K562 (cell line): Measurements from ENCODE around the gene EMC10. TPM values are rescaled to one million over a fixed set of nuclear protein-coding genes. Genes with fewer than 3 reads are reported as not detected.

Experiments used
- ATAC-seq: fragments of 200-7000 bp; cut with Tn5 transposase; 3 replicates; pipeline ENCODE4 v1.9.1; 2020; ENCODE audit warnings: moderate library complexity
- BruUV-seq: library from RNA; stranded (reverse); fragments of 400-500 nt; replicated peaks from 2 replicates; lab custom pipeline; 2021; lab: Mats Ljungman, UMichigan
- CTCF ChIA-PET: fragments of 300-600 bp; formaldehyde crosslinking; extraction: SDS; loops from one replicate; lab custom pipeline; 2021; ENCODE audit warnings: low intra/inter-chr PET ratio; lab: Yijun Ruan, JAX
- POLR2A ChIA-PET: fragments of 300-600, 350-650 bp; sonication (Branson Sonifier 250); formaldehyde crosslinking; extraction: SDS; loops from one replicate; lab custom pipeline; 2021; ENCODE audit warnings: antibody characterized with exemption, inconsistent platforms; lab: Yijun Ruan, JAX
- DNase-seq, 4 experiments: peaks; one replicate each; pipeline versions ENCODE4 v3.0.0 to v3.0.0-alpha.2; 2011 to 2018; ENCODE audit warnings: low spot score in 3 of 4, mixed read lengths in 3 of 4; ENCODE audit errors: extremely low read depth in 1 of 4
- FAIRE-seq: peaks from 2 replicates; lab custom pipeline; 2011; peaks lifted over from hg19 to GRCh38; lab: Jason Lieb, UNC
- H2AFZ ChIP-seq: 2 replicates; pipeline ENCODE4 v1.6.0; 2011; ENCODE audit warnings: low read depth, low read length, control low read depth, inconsistent platforms
- H3K27ac ChIP-seq: fragments of 200-600 bp; 3 replicates; pipeline ENCODE4 v1.8.0; 2011; ENCODE audit warnings: low read depth, mild to moderate bottlenecking, control low read depth, inconsistent platforms, low read length, moderate library complexity, mixed read lengths; ENCODE audit errors: extremely low read depth
- H3K27me3 ChIP-seq, 2 experiments: fragments of 300-600 bp in 1 of 2; 2 replicates in 1 of 2; 3 replicates in 1 of 2; pipeline versions ENCODE4 v1.6.0 to v1.8.0; 2011; ENCODE audit warnings: inconsistent platforms in 2 of 2, low read length in 2 of 2, mild to moderate bottlenecking in 1 of 2, mixed read lengths in 1 of 2, moderate library complexity in 1 of 2; ENCODE audit not compliant: control insufficient read depth in 2 of 2, insufficient read depth in 2 of 2
- H3K36me3 ChIP-seq: fragments of 300-600 bp; 3 replicates; pipeline ENCODE4 v1.8.0; 2011; ENCODE audit warnings: mild to moderate bottlenecking, low read length, inconsistent platforms; ENCODE audit not compliant: control insufficient read depth, insufficient read depth
- H3K4me1 ChIP-seq, 2 experiments: fragments of 200-600 bp in 1 of 2; replicated peaks in 1 of 2; 2 replicates in 1 of 2; 3 replicates in 1 of 2; pipeline versions ENCODE4 v1.5.1 to v1.8.0; 2011; ENCODE audit warnings: inconsistent platforms in 2 of 2, low read length in 2 of 2, mild to moderate bottlenecking in 1 of 2, mixed read lengths in 1 of 2, moderate library complexity in 1 of 2; ENCODE audit not compliant: control insufficient read depth in 2 of 2, insufficient read depth in 2 of 2
- H3K4me2 ChIP-seq: 2 replicates; pipeline ENCODE4 v1.6.1; 2011; ENCODE audit warnings: low read length, control low read depth, inconsistent platforms, mixed read lengths; ENCODE audit not compliant: insufficient read depth
- H3K4me3 ChIP-seq: fragments of 200-600 bp; sonication (generic), shearing (Covaris generic); 2 replicates; pipeline ENCODE4 v1.5.1; 2016; ENCODE audit warnings: control low read depth, inconsistent platforms
- H3K79me2 ChIP-seq: fragments of 200-600 bp; 3 replicates; pipeline ENCODE4 v1.8.0; 2011; ENCODE audit warnings: low read length, inconsistent platforms; ENCODE audit not compliant: control insufficient read depth, insufficient read depth
- H3K9ac ChIP-seq, 2 experiments: 2 replicates each; pipeline versions ENCODE4 v1.6.0 to v1.6.1; 2011; ENCODE audit warnings: low read depth in 2 of 2, low read length in 2 of 2, control low read depth in 1 of 2, inconsistent platforms in 1 of 2, mild to moderate bottlenecking in 1 of 2, mixed read lengths in 1 of 2; ENCODE audit not compliant: insufficient read depth in 1 of 2
- H3K9me1 ChIP-seq: one replicate; pipeline ENCODE4 v1.6.0; 2011; ENCODE audit warnings: inconsistent platforms, mild to moderate bottlenecking, low read length, moderate library complexity; ENCODE audit not compliant: control insufficient read depth, insufficient read depth
- H3K9me3 ChIP-seq: replicated peaks from 2 replicates; pipeline ENCODE4 v1.5.1; 2011; ENCODE audit warnings: low read depth, low read length, inconsistent platforms; ENCODE audit not compliant: control insufficient read depth, insufficient read depth
- H4K20me1 ChIP-seq: replicated peaks from 2 replicates; pipeline ENCODE4 v1.6.1; 2011; ENCODE audit warnings: low read length, inconsistent platforms, mixed read lengths; ENCODE audit not compliant: control insufficient read depth, insufficient read depth
- CREBBP ChIP-seq: IDR thresholded peaks from one replicate; pipeline ENCODE4 v1.6.1; 2012; ENCODE audit warnings: low read depth, mild to moderate bottlenecking, control low read depth, inconsistent platforms, low read length
- EHMT2 ChIP-seq: fragments of 450-650 bp; IDR thresholded peaks from 2 replicates; pipeline ENCODE4 v1.6.1; 2018; ENCODE audit warnings: antibody characterized with exemption
- HDAC1 ChIP-seq, 2 experiments: fragments of 450-650 bp; IDR thresholded peaks; 2 replicates each; pipeline ENCODE4 v1.6.1; 2016 to 2017; ENCODE audit warnings: inconsistent platforms in 1 of 2, mild to moderate bottlenecking in 1 of 2, moderate library complexity in 1 of 2
- KDM1A ChIP-seq, 2 experiments: fragments of 450-650 bp; IDR thresholded peaks; 2 replicates each; pipeline ENCODE4 v1.6.1; 2016; ENCODE audit warnings: mild to moderate bottlenecking in 2 of 2
- RBM17 ChIP-seq: fragments of 200-400 bp; formaldehyde crosslinking; IDR thresholded peaks from 2 replicates; pipeline ENCODE4 v1.6.1; 2017; ENCODE audit warnings: low read depth, mild to moderate bottlenecking, low read length, borderline replicate concordance
- SMAD3 ChIP-seq: fragments of 450-650 bp; formaldehyde crosslinking; conservative IDR thresholded peaks from 2 replicates; pipeline ENCODE4 v1.4.0; 2020; ENCODE audit warnings: mild to moderate bottlenecking
- YBX1 ChIP-seq: fragments of 450-650 bp; IDR thresholded peaks from 2 replicates; pipeline ENCODE4 v1.7.1; 2016; ENCODE audit warnings: mild to moderate bottlenecking
- ZNF76 ChIP-seq: fragments of 250-450 bp; sonication (Bioruptor Pico); IDR thresholded peaks from 2 replicates; pipeline ENCODE4 v1.4.0; 2020; ENCODE audit warnings: mild to moderate bottlenecking, moderate library complexity, borderline replicate concordance
- WGBS: fragments of 100-300 bp; shearing (Covaris generic); methylation state at CpG from one replicate; pipeline ENCODE4 v1.1.6; 2016; ENCODE audit warnings: low coverage, mixed read lengths; ENCODE audit not compliant: insufficient coverage; ENCODE audit errors: missing lambda C conversion rate; 5-methylcytosine and 5-hydroxymethylcytosine counted together
- in situ Hi-C: fragments of 300-500 bp; cut with MboI; formaldehyde crosslinking; loops from 4 replicates; pipeline ENCODE4 v1.15.0; 2018; ENCODE audit warnings: inconsistent platforms, mixed read lengths
- intact Hi-C: fragments of 100-400 bp; cut with micrococcal nuclease; formaldehyde crosslinking; loops from 2 replicates; pipeline ENCODE4 v1.14.2; 2022
- polyA plus RNA-seq, 8 experiments: library from polyadenylated mRNA; depleted of rRNA in 4 of 8; stranded (reverse) in 5 of 8; unstranded in 3 of 8; fragments of >200 nt; fragmentation: Nextera tagmentation in 2 of 8; fragmentation: Illumina TruSeq in 1 of 8; extraction: Ambion mirVana in 2 of 8; extraction: Trizol in 1 of 8; gene quantifications; 2 replicates each; pipeline versions ENCODE4 v1.2.1 to v1.2.3, GENCODE V29; 2011 to 2014; ENCODE audit warnings: inconsistent platforms in 1 of 8, missing spikeins in 1 of 8
- total RNA-seq, 7 experiments: library from RNA; depleted of rRNA in 6 of 7; stranded (reverse); fragments of >200 nt in 6 of 7; fragmentation: Illumina TruSeq in 2 of 7; extraction: Trizol in 2 of 7; gene quantifications; 2 replicates each; pipeline versions ENCODE4 v1.2.1 to v1.2.3, GENCODE V29; 2011 to 2021; ENCODE audit warnings: low replicate concordance in 1 of 7

Gene EMC10
- total and polyA plus RNA-seq, 9 of the 15 experiments (the other 6 are each of a cell fraction or from before 2014, with no cell fraction given), result 1.4 to 46.0 (median 13.1) TPM

GRCh38 chr19:50444059-50444458 lies 32.2 kb upstream of the EMC10 start:
- no peak overlapping the region for H3K4me3 ChIP-seq
- POLR2A ChIA-PET, result interaction anchor here (0.6 kb wide), 1 partner anchor 906 kb away, joined by 3 read pairs; no protein-coding TSS in a partner anchor
- ATAC-seq, result no peak
- no peaks in the 10 kb centered on the region for H3K9me3 ChIP-seq
- intact Hi-C loops, result no loop called here
- H3K9ac ChIP-seq, result no peak overlapping the region
- 0 out of 2 replicates have a peak, but pooled peaks have one; percentile 50 for TF ChIP-seq YBX1
- peak in 1 of 2 experiments; percentile 43; a peak in 3 of 4 replicates for TF ChIP-seq KDM1A (IDR thresholded peaks at IDR 0.05)
- TF ChIP-seq EHMT2, result peak; percentile 81
- 0 out of 4 replicates have a peak, but pooled peaks of 1 of the 2 experiments have one; percentile 45 for TF ChIP-seq HDAC1 (IDR thresholded peaks at IDR 0.05)
- TF ChIP-seq ZNF76 (CRISPR knock-in tag), result no peak
- no peak for TF ChIP-seq RBM17
- no peak for TF ChIP-seq SMAD3 (CRISPR knock-in tag)
- TF ChIP-seq CREBBP, result peak; percentile 17
- TF ChIP-seq, all 486 proteins: peak for 5
- Histone ChIP-seq H3K27ac (no peak overlapping the region), H2AFZ (no peak overlapping the region), H3K4me2 (no peak overlapping the region), H3K79me2 (no peaks in the 10 kb centered on the region), H3K36me3 (no peaks in the 10 kb centered on the region), H4K20me1 (no peaks in the 10 kb centered on the region), H3K9me1 (no peaks in the 10 kb centered on the region), H3K4me1 (no peaks in the 10 kb centered on the region), H3K27me3 (peaks cover 17 to 33% of the 10 kb centered on the region in 2 experiments; a peak in 4 of 5 replicates)
- CTCF ChIA-PET, result interaction anchor here (0.5 kb wide), 1 partner anchor 32 kb away, joined by 4 read pairs; no protein-coding TSS in a partner anchor
- DNase-seq, result no peak
- no TSS peak for BruUV-seq
- 0% methylated on average over 1 of the region's 1 CpG for WGBS
- FAIRE-seq, result no peak
- in situ Hi-C loops, result no loop called here
